Endothelial cell of umbilical vein (primary cell): Measurements from ENCODE around the gene DLGAP1.

Source experiments
- CTCF ChIP-seq, 2 donors: IDR thresholded peaks; 1 replicate in 1 of 2; 2 replicates in 1 of 2; pipeline ENCODE4 v1.5.1; 2011; ENCODE audit warnings: low read length in 2 of 2, mild to moderate bottlenecking in 2 of 2, moderate library complexity in 2 of 2, control low read depth in 1 of 2, inconsistent platforms in 1 of 2, low read depth in 1 of 2; ENCODE audit not compliant: insufficient read depth in 1 of 2; ENCODE audit errors: extremely low read depth in 1 of 2
- EZH2 ChIP-seq: IDR thresholded peaks from 2 replicates; pipeline ENCODE4 v1.6.1; 2012; ENCODE audit warnings: borderline replicate concordance, low read depth, mild to moderate bottlenecking, moderate library complexity, low read length, inconsistent platforms; ENCODE audit not compliant: severe bottlenecking
- FOS ChIP-seq: IDR thresholded peaks from 2 replicates; pipeline ENCODE4 v1.6.1; 2011; ENCODE audit warnings: mild to moderate bottlenecking, low read length, moderate library complexity, borderline replicate concordance; ENCODE audit not compliant: insufficient read depth
- JUN ChIP-seq: IDR thresholded peaks from 2 replicates; pipeline ENCODE4 v1.6.1; 2011; ENCODE audit warnings: borderline replicate concordance, low read depth; ENCODE audit not compliant: insufficient read length, insufficient read depth
- MAX ChIP-seq: IDR thresholded peaks from 2 replicates; pipeline ENCODE4 v1.6.1; 2011; ENCODE audit not compliant: insufficient read depth, insufficient read length
- POLR2A ChIP-seq: IDR thresholded peaks from 2 replicates; pipeline ENCODE4 v1.6.1; 2012; ENCODE audit warnings: low read depth, mild to moderate bottlenecking, control low read depth, low read length
- POLR2AphosphoS5 ChIP-seq: IDR thresholded peaks from 2 replicates; pipeline ENCODE4 v1.6.1; 2012; ENCODE audit warnings: low read depth, mild to moderate bottlenecking, control low read depth, low read length, moderate library complexity; ENCODE audit not compliant: insufficient read depth

- peak; percentile 28 to 39 for TF ChIP-seq CTCF (IDR thresholded peaks at IDR 0.05; ENCODE audit: extremely low read depth in 1 of 2, insufficient read depth in 1 of 2, low read depth in 1 of 2, low read length in 2 of 2)
- TF ChIP-seq POLR2AphosphoS5 = no peak
- no peak for TF ChIP-seq POLR2A
- TF ChIP-seq EZH2 = no peak
- no peak for TF ChIP-seq FOS
- TF ChIP-seq MAX = no peak
- TF ChIP-seq JUN = no peak
These were observed 585.3 kb downstream of the DLGAP1 start for GRCh38 chr18:3869848-3870247.
